PC-9 (cell line): ENCODE data around the gene NEO1. TPM values are rescaled to one million over a fixed set of nuclear protein-coding genes. Genes with fewer than 3 reads are reported as not detected.

Experiments
- BruUV-seq: library from RNA; stranded (reverse); fragments of 400-500 nt; replicated peaks from 2 replicates; lab custom pipeline; 2021; lab: Mats Ljungman, UMichigan
- CTCF ChIA-PET: fragments of 300-600 bp; sonication (Branson Sonifier 250); formaldehyde crosslinking; loops from one replicate; lab custom pipeline; 2022; ENCODE audit warnings: antibody characterized with exemption; lab: Charles Lee
- POLR2A ChIA-PET: fragments of 300-600 bp; sonication (Branson Sonifier 250); formaldehyde crosslinking; loops from one replicate; lab custom pipeline; 2022; ENCODE audit warnings: antibody characterized with exemption; ENCODE audit not compliant: unreplicated experiment; lab: Charles Lee
- DNase-seq, 2 experiments: peaks; one replicate each; pipeline versions ENCODE4 v3.0.0 to v3.0.0-alpha.2; 2015 to 2022; ENCODE audit warnings: mixed read lengths in 1 of 2
- H2AFZ ChIP-seq: fragments of 200-600 bp; sonication (generic); 2 replicates; pipeline ENCODE4 v1.8.1; 2017; ENCODE audit warnings: antibody characterized with exemption
- H3F3A ChIP-seq: fragments of 200-600 bp; sonication (generic); 2 replicates; pipeline ENCODE4 v1.8.1; 2017; ENCODE audit warnings: antibody characterized with exemption, mild to moderate bottlenecking, low read depth; ENCODE audit not compliant: insufficient read depth
- H3K27ac ChIP-seq: fragments of 200-600 bp; sonication (generic); 2 replicates; pipeline ENCODE4 v1.6.1; 2016; ENCODE audit warnings: mixed run types
- H3K27me3 ChIP-seq: fragments of 200-600 bp; sonication (generic); 2 replicates; pipeline ENCODE4 v1.6.1; 2016; ENCODE audit warnings: low read depth, mixed run types; ENCODE audit not compliant: insufficient read depth
- H3K36me3 ChIP-seq: fragments of 200-600 bp; sonication (generic); 2 replicates; pipeline ENCODE4 v1.6.1; 2016; ENCODE audit warnings: low read depth, mixed run types
- H3K4me1 ChIP-seq: fragments of 200-600 bp; sonication (generic); replicated peaks from 2 replicates; pipeline ENCODE4 v1.6.1; 2016; ENCODE audit warnings: mixed run types; ENCODE audit not compliant: insufficient read depth
- H3K4me2 ChIP-seq: fragments of 200-600 bp; sonication (generic); 2 replicates; pipeline ENCODE4 v1.6.1; 2017; ENCODE audit warnings: mixed run types
- H3K4me3 ChIP-seq: fragments of 200-600 bp; sonication (generic); 2 replicates; pipeline ENCODE4 v1.6.1; 2016; ENCODE audit warnings: mixed run types
- H3K79me2 ChIP-seq: fragments of 200-600 bp; sonication (generic); 2 replicates; pipeline ENCODE4 v1.6.1; 2017; ENCODE audit warnings: low read depth, mixed run types
- H3K9me2 ChIP-seq: fragments of 200-600 bp; sonication (generic); 2 replicates; pipeline ENCODE4 v1.8.1; 2017; ENCODE audit warnings: mild to moderate bottlenecking; ENCODE audit not compliant: insufficient read depth
- H3K9me3 ChIP-seq: fragments of 200-600 bp; sonication (generic); 2 replicates; pipeline ENCODE4 v1.8.1; 2016; ENCODE audit warnings: low read depth; ENCODE audit not compliant: insufficient read depth
- H4K20me1 ChIP-seq: fragments of 200-600 bp; sonication (generic); 2 replicates; pipeline ENCODE4 v1.8.1; 2017; ENCODE audit not compliant: insufficient read depth
- CTCF ChIP-seq: fragments of 200-600 bp; sonication (generic); conservative IDR thresholded peaks from 2 replicates; pipeline ENCODE4 v1.6.1; 2017; ENCODE audit warnings: mixed run types, antibody characterized with exemption, mild to moderate bottlenecking, moderate library complexity
- EZH2 ChIP-seq: fragments of 200-600 bp; sonication (generic); IDR thresholded peaks from 2 replicates; pipeline ENCODE4 v1.8.0; 2017; ENCODE audit warnings: antibody characterized with exemption, low read depth
- intact Hi-C: fragments of 100-400 bp; cut with micrococcal nuclease; formaldehyde crosslinking; loops from one replicate; pipeline ENCODE4 v1.10.0; 2022; ENCODE audit not compliant: unreplicated experiment
- total RNA-seq: library from RNA; stranded (reverse); gene quantifications from 2 replicates; pipeline ENCODE4 v1.2.3, GENCODE V29; 2021

NEO1 gene
- total RNA-seq, 1 experiment from 2014 or later: 5.2 TPM

- H3K27me3 ChIP-seq: no peaks in the 10 kb centered on the region
- no peaks in the 10 kb centered on the region for H3K9me3 ChIP-seq
- CTCF ChIA-PET: no interaction called here
- DNase-seq: no peak
- peaks cover 3% of the 10 kb centered on the region; the same call in 1 of the 2 replicates for H4K20me1 ChIP-seq
- H3K4me1 ChIP-seq: no peaks in the 10 kb centered on the region
- H3K27ac ChIP-seq: no peak overlapping the region
- TF ChIP-seq EZH2: no peak
- no peak for TF ChIP-seq CTCF
- H3K4me3 ChIP-seq: no peak overlapping the region
- H3K9me2 ChIP-seq: peaks cover 5% of the 10 kb centered on the region; the same call in 1 of the 2 replicates
- BruUV-seq: no TSS peak
- no peak overlapping the region for H3K4me2 ChIP-seq
- intact Hi-C loops: no loop called here
- H3F3A ChIP-seq: no peaks in the 10 kb centered on the region
- H2AFZ ChIP-seq: no peak overlapping the region
- POLR2A ChIA-PET: no interaction called here
- H3K79me2 ChIP-seq: no peaks in the 10 kb centered on the region
- no peaks in the 10 kb centered on the region for H3K36me3 ChIP-seq
These were observed 52.8 kb downstream of the NEO1 start for GRCh38 chr15:73105064-73105463.

- CTCF ChIA-PET: no interaction called here
- BruUV-seq: no TSS peak
- intact Hi-C loops: no loop called here
These were observed 56.4 kb downstream of the NEO1 start for GRCh38 chr15:73108676-73109075.

GRCh38 chr15:73109765-73110164 lies 57.5 kb downstream of the NEO1 start:
- no peak overlapping the region for H3K4me3 ChIP-seq

More at GRCh38 chr15:73108676-73109075, 56.4 kb downstream of the NEO1 start:
- no peaks in the 10 kb centered on the region for H3K9me3 ChIP-seq
- H3K4me2 ChIP-seq: no peak overlapping the region
- no peaks in the 10 kb centered on the region; the same call in 1 of the 2 replicates for H4K20me1 ChIP-seq
- H3K36me3 ChIP-seq: no peaks in the 10 kb centered on the region
- POLR2A ChIA-PET: no interaction called here
- no peak for TF ChIP-seq EZH2
- TF ChIP-seq CTCF: no peak
- no peak for DNase-seq
- no peaks in the 10 kb centered on the region for H3K4me1 ChIP-seq
- no peaks in the 10 kb centered on the region for H3F3A ChIP-seq
- no peak overlapping the region for H2AFZ ChIP-seq
- no peak overlapping the region for H3K27ac ChIP-seq
- H3K4me3 ChIP-seq: no peak overlapping the region
- H3K27me3 ChIP-seq: no peaks in the 10 kb centered on the region
- no peaks in the 10 kb centered on the region for H3K79me2 ChIP-seq
- H3K9me2 ChIP-seq: peaks cover 5% of the 10 kb centered on the region; the same call in 1 of the 2 replicates

More at GRCh38 chr15:73109765-73110164, 57.5 kb downstream of the NEO1 start:
- no peak overlapping the region for H2AFZ ChIP-seq
- H3K36me3 ChIP-seq: no peaks in the 10 kb centered on the region
- no peak for TF ChIP-seq CTCF
- TF ChIP-seq EZH2: no peak
- H3K4me1 ChIP-seq: no peaks in the 10 kb centered on the region
- no peaks in the 10 kb centered on the region for H3F3A ChIP-seq
- no peak for DNase-seq
- no peak overlapping the region for H3K27ac ChIP-seq
- intact Hi-C loops: no loop called here
- H3K9me3 ChIP-seq: no peaks in the 10 kb centered on the region
- H3K79me2 ChIP-seq: no peaks in the 10 kb centered on the region
- no peaks in the 10 kb centered on the region for H3K27me3 ChIP-seq
- no TSS peak for BruUV-seq
- POLR2A ChIA-PET: no interaction called here
- H4K20me1 ChIP-seq: no peaks in the 10 kb centered on the region
- CTCF ChIA-PET: no interaction called here
- H3K4me2 ChIP-seq: no peak overlapping the region
- H3K9me2 ChIP-seq: peaks cover 5% of the 10 kb centered on the region; the same call in 1 of the 2 replicates
